ENCODE results near the gene SERPINI2.

Gene SERPINI2

DNA sequence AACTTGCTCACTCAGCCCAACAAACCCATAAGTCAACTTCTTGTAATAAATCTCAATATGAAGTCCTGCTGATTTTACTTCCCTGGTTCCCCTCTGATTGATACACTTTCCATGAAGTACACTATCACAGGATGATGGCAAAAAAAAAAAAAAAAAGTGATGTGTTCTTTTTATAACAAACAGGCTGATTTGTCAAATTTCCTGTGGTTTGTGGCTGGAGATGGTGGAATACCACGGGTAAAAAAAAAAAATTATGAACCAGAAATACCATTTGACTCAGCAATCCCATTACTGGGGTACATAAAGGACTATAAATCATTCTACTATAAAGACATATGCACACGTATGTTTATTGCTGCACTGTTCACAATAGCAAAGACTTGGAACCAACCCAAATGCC is 10.7 kb upstream of the SERPINI2 start:
- no peaks in the 10 kb centered on the region for H3K9me3 ChIP-seq (ENCODE audit: control insufficient read depth in 1 of 2, low read length in 2 of 2)
- no peak overlapping the region for H3K27ac ChIP-seq (ENCODE audit: low read depth, low read length)
- no peak overlapping the region for H3K4me3 ChIP-seq (ENCODE audit: low read depth in 1 of 2, low read length in 2 of 2)
- no peak overlapping the region for H3K9ac ChIP-seq (ENCODE audit: low read depth in 1 of 2, low read length in 2 of 2)
- no peaks in the 10 kb centered on the region for H3K36me3 ChIP-seq (ENCODE audit: control insufficient read depth in 1 of 2, insufficient read depth in 2 of 2, low read length in 2 of 2)
- H3K4me1 ChIP-seq (ENCODE audit: control insufficient read depth in 1 of 2, insufficient read depth in 2 of 2, low read length in 2 of 2), result no peaks in the 10 kb centered on the region
- H3K27me3 ChIP-seq (ENCODE audit: control insufficient read depth in 1 of 2, insufficient read depth in 2 of 2, low read length in 2 of 2), result no peaks in the 10 kb centered on the region

GRCh38 chr3:167483708-167484475 is 10.1 kb upstream of the SERPINI2 start:
- Histone ChIP-seq H3K36me3 (ENCODE audit: control insufficient read depth in 1 of 2, insufficient read depth in 2 of 2, low read length in 2 of 2) (no peaks in the 10 kb centered on the region), H3K27ac (ENCODE audit: low read depth, low read length) (no peak overlapping the region), H3K9me3 (ENCODE audit: control insufficient read depth in 1 of 2, low read length in 2 of 2) (no peaks in the 10 kb centered on the region), H3K4me3 (ENCODE audit: low read depth in 1 of 2, low read length in 2 of 2) (no peak overlapping the region), H3K27me3 (ENCODE audit: control insufficient read depth in 1 of 2, insufficient read depth in 2 of 2, low read length in 2 of 2) (no peaks in the 10 kb centered on the region), H3K4me1 (ENCODE audit: control insufficient read depth in 1 of 2, insufficient read depth in 2 of 2, low read length in 2 of 2) (no peaks in the 10 kb centered on the region), H3K9ac (ENCODE audit: low read depth in 1 of 2, low read length in 2 of 2) (no peak overlapping the region)

GRCh38 chr3:167481164-167481563 is 7.3 kb upstream of the SERPINI2 start:
- no peaks in the 10 kb centered on the region for H3K27me3 ChIP-seq (ENCODE audit: control insufficient read depth in 1 of 2, insufficient read depth in 2 of 2, low read length in 2 of 2)
- H3K9me3 ChIP-seq (ENCODE audit: control insufficient read depth in 1 of 2, low read length in 2 of 2), result no peaks in the 10 kb centered on the region
- H3K36me3 ChIP-seq (ENCODE audit: control insufficient read depth in 1 of 2, insufficient read depth in 2 of 2, low read length in 2 of 2), result no peaks in the 10 kb centered on the region
- no peak overlapping the region for H3K9ac ChIP-seq (ENCODE audit: low read depth in 1 of 2, low read length in 2 of 2)
- H3K4me1 ChIP-seq (ENCODE audit: control insufficient read depth in 1 of 2, insufficient read depth in 2 of 2, low read length in 2 of 2), result no peaks in the 10 kb centered on the region
- no peak overlapping the region for H3K4me3 ChIP-seq (ENCODE audit: low read depth in 1 of 2, low read length in 2 of 2)
- H3K27ac ChIP-seq (ENCODE audit: low read depth, low read length), result no peak overlapping the region

DNA sequence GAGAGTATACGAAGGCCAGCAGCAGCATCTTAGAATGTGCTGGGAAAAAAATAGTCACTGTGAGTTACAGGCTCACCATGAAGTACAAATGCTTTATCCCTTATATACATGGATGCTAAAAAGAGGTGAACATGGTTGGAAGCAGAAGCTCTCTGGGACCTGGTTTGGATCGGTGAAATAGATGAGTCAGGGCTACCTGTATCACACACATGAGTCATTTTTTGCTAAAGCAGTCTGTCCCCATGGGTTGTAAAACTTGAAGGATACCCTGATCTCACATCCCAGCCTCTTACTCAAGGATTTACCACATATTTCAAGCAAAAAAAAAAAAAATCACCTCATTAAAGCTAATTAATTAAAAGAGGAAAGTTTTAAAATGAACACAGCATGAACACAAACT is 6.9 kb upstream of the SERPINI2 start:
- Histone ChIP-seq H3K27ac (ENCODE audit: low read depth, low read length) (no peak overlapping the region), H3K9me3 (ENCODE audit: control insufficient read depth in 1 of 2, low read length in 2 of 2) (no peaks in the 10 kb centered on the region), H3K4me3 (ENCODE audit: low read depth in 1 of 2, low read length in 2 of 2) (no peak overlapping the region), H3K27me3 (ENCODE audit: control insufficient read depth in 1 of 2, insufficient read depth in 2 of 2, low read length in 2 of 2) (no peaks in the 10 kb centered on the region), H3K4me1 (ENCODE audit: control insufficient read depth in 1 of 2, insufficient read depth in 2 of 2, low read length in 2 of 2) (no peaks in the 10 kb centered on the region), H3K36me3 (ENCODE audit: control insufficient read depth in 1 of 2, insufficient read depth in 2 of 2, low read length in 2 of 2) (no peaks in the 10 kb centered on the region), H3K9ac (ENCODE audit: low read depth in 1 of 2, low read length in 2 of 2) (no peak overlapping the region)

DNA sequence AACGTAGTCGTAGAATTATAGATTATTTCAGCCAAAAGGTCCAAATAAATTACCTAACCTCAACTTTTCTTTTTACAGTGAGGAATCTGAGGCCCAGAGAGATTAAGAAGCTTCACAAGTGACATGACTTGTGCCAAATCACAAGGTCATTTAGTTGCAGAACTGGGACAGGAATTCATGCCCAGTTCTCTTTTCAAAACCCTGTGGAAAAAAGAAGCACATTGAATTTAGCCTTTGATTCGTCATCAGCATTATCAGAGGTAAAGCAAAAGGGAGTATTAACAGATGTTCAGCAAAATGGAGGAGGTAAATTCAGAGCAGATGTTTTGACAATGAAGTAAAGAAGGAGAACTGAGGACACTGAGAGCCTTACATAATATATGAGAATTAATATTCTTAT is 4.5 kb downstream of the SERPINI2 start:
- Histone ChIP-seq H3K27ac (ENCODE audit: low read depth, low read length) (no peak overlapping the region), H3K36me3 (ENCODE audit: control insufficient read depth in 1 of 2, insufficient read depth in 2 of 2, low read length in 2 of 2) (no peaks in the 10 kb centered on the region), H3K4me3 (ENCODE audit: low read depth in 1 of 2, low read length in 2 of 2) (no peak overlapping the region), H3K27me3 (ENCODE audit: control insufficient read depth in 1 of 2, insufficient read depth in 2 of 2, low read length in 2 of 2) (no peaks in the 10 kb centered on the region), H3K4me1 (ENCODE audit: control insufficient read depth in 1 of 2, insufficient read depth in 2 of 2, low read length in 2 of 2) (no peaks in the 10 kb centered on the region), H3K9me3 (ENCODE audit: control insufficient read depth in 1 of 2, low read length in 2 of 2) (no peaks in the 10 kb centered on the region), H3K9ac (ENCODE audit: low read depth in 1 of 2, low read length in 2 of 2) (no peak overlapping the region)

DNA sequence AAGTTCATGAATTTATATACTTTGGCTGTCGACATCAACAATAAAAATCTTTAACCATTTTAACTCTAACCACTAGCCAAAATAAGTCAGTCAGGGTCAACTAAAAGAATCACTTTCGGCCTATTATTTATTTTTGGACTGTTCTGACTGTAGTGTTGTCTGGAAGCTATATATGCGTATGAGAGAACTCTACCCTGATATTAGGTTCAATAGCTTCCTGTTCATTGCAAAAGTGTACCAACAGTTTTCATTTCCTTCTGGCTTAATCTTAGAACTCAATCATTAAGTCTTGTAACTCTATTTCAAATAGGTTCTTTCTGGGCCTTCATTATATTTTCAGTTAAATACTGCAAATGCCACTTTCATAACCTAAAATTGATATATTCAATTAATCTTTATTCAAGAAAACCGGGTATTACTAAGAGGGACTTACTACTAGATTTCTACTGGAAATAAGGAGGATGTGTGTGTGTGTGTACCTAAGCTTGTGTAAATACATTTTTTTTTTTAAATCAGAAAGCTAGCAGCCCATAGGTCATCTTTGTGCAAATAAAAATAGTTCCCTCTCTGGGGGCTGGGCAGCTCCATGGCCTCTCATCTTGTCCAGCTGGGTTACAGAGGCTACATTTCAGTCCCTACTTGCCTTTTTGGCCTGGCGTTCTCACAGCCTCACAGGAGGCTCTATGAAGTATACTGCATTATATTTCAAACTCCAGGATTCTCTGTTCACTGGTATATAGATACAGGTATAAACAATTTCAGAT is 5.8 kb downstream of the SERPINI2 start:
- Histone ChIP-seq H3K27me3 (ENCODE audit: control insufficient read depth in 1 of 2, insufficient read depth in 2 of 2, low read length in 2 of 2) (no peaks in the 10 kb centered on the region), H3K4me3 (ENCODE audit: low read depth in 1 of 2, low read length in 2 of 2) (no peak overlapping the region), H3K36me3 (ENCODE audit: control insufficient read depth in 1 of 2, insufficient read depth in 2 of 2, low read length in 2 of 2) (no peaks in the 10 kb centered on the region), H3K9ac (ENCODE audit: low read depth in 1 of 2, low read length in 2 of 2) (no peak overlapping the region), H3K4me1 (ENCODE audit: control insufficient read depth in 1 of 2, insufficient read depth in 2 of 2, low read length in 2 of 2) (no peaks in the 10 kb centered on the region), H3K9me3 (ENCODE audit: control insufficient read depth in 1 of 2, low read length in 2 of 2) (no peaks in the 10 kb centered on the region), H3K27ac (ENCODE audit: low read depth, low read length) (no peak overlapping the region)

DNA sequence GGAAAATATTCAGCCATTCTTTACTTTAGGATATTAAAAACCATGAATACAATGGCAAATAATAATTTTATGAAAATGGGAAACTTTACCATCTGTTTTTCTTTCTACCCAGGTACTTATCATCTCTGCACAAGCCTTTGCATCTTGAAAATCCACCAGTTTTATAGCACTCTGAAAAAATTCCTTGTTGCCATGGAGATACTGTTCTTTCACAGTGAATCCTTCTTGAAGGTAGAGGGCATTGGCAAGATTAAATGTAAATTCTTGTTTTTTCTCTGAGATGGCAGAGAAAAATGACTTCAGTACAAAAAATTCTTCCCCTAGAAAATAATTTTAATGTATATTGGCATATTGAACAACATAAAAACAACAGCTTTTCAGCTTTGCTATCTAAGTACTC is 6.9 kb downstream of the SERPINI2 start:
- Histone ChIP-seq H3K27ac (ENCODE audit: low read depth, low read length) (no peak overlapping the region), H3K9me3 (ENCODE audit: control insufficient read depth in 1 of 2, low read length in 2 of 2) (no peaks in the 10 kb centered on the region), H3K27me3 (ENCODE audit: control insufficient read depth in 1 of 2, insufficient read depth in 2 of 2, low read length in 2 of 2) (no peaks in the 10 kb centered on the region), H3K4me3 (ENCODE audit: low read depth in 1 of 2, low read length in 2 of 2) (no peak overlapping the region), H3K9ac (ENCODE audit: low read depth in 1 of 2, low read length in 2 of 2) (no peak overlapping the region), H3K4me1 (ENCODE audit: control insufficient read depth in 1 of 2, insufficient read depth in 2 of 2, low read length in 2 of 2) (no peaks in the 10 kb centered on the region), H3K36me3 (ENCODE audit: control insufficient read depth in 1 of 2, insufficient read depth in 2 of 2, low read length in 2 of 2) (no peaks in the 10 kb centered on the region)

- no peak overlapping the region for H3K27ac ChIP-seq (ENCODE audit: low read depth, low read length)
Measured at GRCh38 chr3:167456157-167456799, 17.6 kb downstream of the SERPINI2 start.

GRCh38 chr3:167453815-167454214 is 20.0 kb downstream of the SERPINI2 start:
- Histone ChIP-seq H3K4me1 (ENCODE audit: control insufficient read depth in 1 of 2, insufficient read depth in 2 of 2, low read length in 2 of 2) (no peaks in the 10 kb centered on the region), H3K36me3 (ENCODE audit: control insufficient read depth in 1 of 2, insufficient read depth in 2 of 2, low read length in 2 of 2) (no peaks in the 10 kb centered on the region), H3K4me3 (ENCODE audit: low read depth in 1 of 2, low read length in 2 of 2) (no peak overlapping the region), H3K27me3 (ENCODE audit: control insufficient read depth in 1 of 2, insufficient read depth in 2 of 2, low read length in 2 of 2) (no peaks in the 10 kb centered on the region), H3K9ac (ENCODE audit: low read depth in 1 of 2, low read length in 2 of 2) (no peak overlapping the region), H3K9me3 (ENCODE audit: control insufficient read depth in 1 of 2, low read length in 2 of 2) (no peaks in the 10 kb centered on the region), H3K27ac (ENCODE audit: low read depth, low read length) (no peak overlapping the region)

More at GRCh38 chr3:167456157-167456799, 17.6 kb downstream of the SERPINI2 start:
- no peak overlapping the region for H3K9ac ChIP-seq (ENCODE audit: low read depth in 1 of 2, low read length in 2 of 2)
- H3K36me3 ChIP-seq (ENCODE audit: control insufficient read depth in 1 of 2, insufficient read depth in 2 of 2, low read length in 2 of 2), result no peaks in the 10 kb centered on the region
- H3K27me3 ChIP-seq (ENCODE audit: control insufficient read depth in 1 of 2, insufficient read depth in 2 of 2, low read length in 2 of 2), result no peaks in the 10 kb centered on the region
- no peaks in the 10 kb centered on the region for H3K9me3 ChIP-seq (ENCODE audit: control insufficient read depth in 1 of 2, low read length in 2 of 2)
- no peak overlapping the region for H3K4me3 ChIP-seq (ENCODE audit: low read depth in 1 of 2, low read length in 2 of 2)
- H3K4me1 ChIP-seq (ENCODE audit: control insufficient read depth in 1 of 2, insufficient read depth in 2 of 2, low read length in 2 of 2), result no peaks in the 10 kb centered on the region

- no peak overlapping the region for H3K27ac ChIP-seq (ENCODE audit: low read depth, low read length)
- H3K4me3 ChIP-seq (ENCODE audit: low read depth in 1 of 2, low read length in 2 of 2), result no peak overlapping the region
- H3K27me3 ChIP-seq (ENCODE audit: control insufficient read depth in 1 of 2, insufficient read depth in 2 of 2, low read length in 2 of 2), result no peaks in the 10 kb centered on the region
Measured at GRCh38 chr3:167451282-167451681, 22.6 kb downstream of the SERPINI2 start.

More at GRCh38 chr3:167451282-167451681, 22.6 kb downstream of the SERPINI2 start:
- H3K9ac ChIP-seq (ENCODE audit: low read depth in 1 of 2, low read length in 2 of 2), result no peak overlapping the region
- no peaks in the 10 kb centered on the region for H3K4me1 ChIP-seq (ENCODE audit: control insufficient read depth in 1 of 2, insufficient read depth in 2 of 2, low read length in 2 of 2)
- H3K36me3 ChIP-seq (ENCODE audit: control insufficient read depth in 1 of 2, insufficient read depth in 2 of 2, low read length in 2 of 2), result no peaks in the 10 kb centered on the region
- H3K9me3 ChIP-seq (ENCODE audit: control insufficient read depth in 1 of 2, low read length in 2 of 2), result no peaks in the 10 kb centered on the region
